SH-SY5Y (cell line): Measurements from ENCODE around the gene JUP.

Source experiments
- GATA2 ChIP-seq: IDR thresholded peaks from 2 replicates; pipeline ENCODE4 v1.6.1; 2011; ENCODE audit warnings: mild to moderate bottlenecking, low read depth, low read length
- GATA3 ChIP-seq: IDR thresholded peaks from 2 replicates; pipeline ENCODE4 v1.6.1; 2011; ENCODE audit warnings: low read depth, mild to moderate bottlenecking, low read length, moderate library complexity

- TF ChIP-seq GATA2 (no peak), GATA3 (no peak)
Measured at GRCh38 chr17:41769346-41769862, 17.1 kb downstream of the JUP start.
